ENCODE results near the gene ATP7B. TPM values are rescaled to one million over a fixed set of nuclear protein-coding genes. Genes with fewer than 3 reads are reported as not detected.
A peak's percentile ranks its signal among the peaks of the same experiment; 100 is the strongest.
"Not testable (repeated sequence)": the region's sequence is repeated elsewhere in the genome, so short reads cannot be mapped to it uniquely, and the experiment has no call there.

Gene ATP7B
- 1.8 and 2.4 TPM in 2 replicates for total RNA-seq (2014; rRNA removed; shearing (Covaris generic))

DNA sequence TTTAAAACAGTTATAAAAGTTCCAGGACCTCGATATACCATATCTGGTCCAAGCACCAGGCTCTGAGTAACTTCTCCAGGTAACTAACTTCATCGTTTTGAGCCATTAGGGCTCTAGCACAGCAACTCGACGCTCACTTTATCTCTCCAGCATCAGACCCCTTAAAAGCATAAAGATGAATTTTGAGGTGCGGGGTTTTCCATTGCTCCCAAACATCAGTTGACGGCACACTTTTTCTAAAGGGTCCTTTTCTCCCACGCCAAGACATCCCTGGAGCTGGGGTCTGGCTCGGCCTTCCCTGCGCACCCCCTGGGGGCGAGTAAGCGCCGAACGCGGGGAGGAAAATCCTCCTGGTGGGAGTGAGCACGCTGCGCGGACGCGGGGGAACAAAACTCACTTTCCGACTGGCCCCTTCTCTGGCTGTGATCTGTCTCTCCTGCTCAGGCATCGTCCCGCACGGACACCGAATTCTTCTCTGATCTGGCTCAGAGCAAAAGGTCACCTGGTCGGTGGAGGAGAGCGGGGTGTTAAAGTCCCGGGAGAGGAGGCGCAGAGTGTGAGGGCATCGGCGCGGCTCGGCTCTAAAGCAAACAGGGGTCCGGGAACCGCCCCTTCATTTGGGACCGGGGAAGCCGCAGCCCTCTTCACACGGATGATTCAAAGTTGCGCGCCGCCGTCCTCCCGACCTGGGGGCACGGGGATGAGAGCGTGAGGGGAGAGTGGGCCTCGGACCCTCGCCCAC lies at the start of gene ATP7B:
TSS of gene ATP7B (minus strand) at position 561 of the 742 bp plus-strand sequence. CDS start at position 448, 113 bp downstream.
- no peak for DNase-seq (ENCODE audit: low spot score)

DNA sequence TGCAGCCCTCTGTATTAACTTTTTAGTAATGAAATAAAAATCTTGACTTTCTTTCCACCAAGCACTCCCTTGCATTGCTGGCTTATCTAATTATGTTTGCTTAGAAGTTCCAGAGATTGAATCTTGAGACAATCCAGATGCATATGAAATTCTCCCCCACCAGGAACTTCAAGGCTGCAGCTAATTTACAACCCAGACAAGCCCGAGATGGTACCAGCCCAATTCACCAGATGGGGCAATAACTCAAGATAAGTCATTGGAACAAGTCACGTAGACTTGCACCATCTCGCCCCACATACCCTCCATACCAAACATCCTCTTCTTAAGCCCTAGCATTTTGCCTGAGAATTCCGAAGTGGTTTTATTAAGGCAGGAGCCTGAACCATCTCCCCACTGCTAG lies 42.2 kb upstream of the ATP7B start:
- DNase-seq (ENCODE audit: low spot score): no peak

DNA sequence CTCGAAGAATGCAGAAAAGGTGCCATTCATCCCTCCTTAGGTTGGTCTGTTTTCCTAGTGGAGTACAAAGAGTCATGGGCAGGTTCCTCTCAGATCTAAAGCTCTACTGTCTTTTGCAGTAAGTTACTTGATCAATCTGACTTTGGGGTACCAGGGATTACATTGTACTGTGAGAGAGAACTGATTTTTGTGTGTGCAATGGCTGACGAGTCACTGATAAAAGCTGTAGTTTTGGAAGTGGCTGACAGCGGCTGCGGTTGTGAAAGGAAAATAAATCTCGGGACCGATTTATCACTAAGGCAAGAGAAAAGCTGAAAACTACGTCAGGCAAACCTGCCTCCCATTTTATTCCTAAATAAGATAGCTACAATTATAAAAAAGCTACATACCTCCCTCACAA lies 40.1 kb upstream of the ATP7B start:
- DNase-seq (ENCODE audit: low spot score): no peak

DNA sequence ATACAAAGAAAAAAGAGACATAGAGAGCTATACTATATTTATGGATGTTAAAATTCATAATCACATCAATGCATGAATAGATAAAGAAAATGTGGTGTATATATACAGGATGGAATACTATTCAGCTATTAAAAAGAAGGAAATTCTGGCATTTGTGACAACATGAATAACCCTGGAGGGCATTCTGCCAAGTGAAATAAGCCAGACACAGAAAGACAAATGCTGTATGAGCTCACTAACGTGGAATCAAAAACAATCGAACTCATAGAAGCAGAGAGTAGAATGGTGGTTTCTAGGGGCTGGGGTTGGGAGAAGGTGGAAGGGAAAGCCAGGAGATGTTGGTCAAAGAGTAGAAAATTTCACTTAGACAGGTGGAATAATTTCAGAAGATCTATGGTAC lies 37.3 kb upstream of the ATP7B start:
- DNase-seq (ENCODE audit: low spot score): no peak

DNA sequence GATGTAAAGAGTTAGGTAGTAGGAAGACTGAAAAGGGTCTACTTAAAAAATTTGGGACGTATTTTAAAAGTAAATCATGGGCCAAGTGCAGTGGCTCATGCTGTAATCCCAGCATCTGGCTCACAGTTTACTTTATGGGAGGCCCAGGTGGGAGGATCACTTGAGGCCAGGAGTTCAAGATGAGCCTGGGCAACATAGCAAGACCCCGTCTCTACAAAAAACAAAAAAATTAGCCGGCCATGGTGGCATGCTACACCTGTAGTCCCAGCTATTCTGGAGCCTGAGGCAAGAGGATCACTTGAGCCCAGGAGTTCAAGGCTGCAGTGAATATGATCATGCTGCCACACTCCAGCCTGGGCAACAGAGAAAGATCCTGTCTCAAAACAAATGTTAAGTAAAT lies 36.2 kb upstream of the ATP7B start:
- no peak for DNase-seq (ENCODE audit: low spot score)

DNA sequence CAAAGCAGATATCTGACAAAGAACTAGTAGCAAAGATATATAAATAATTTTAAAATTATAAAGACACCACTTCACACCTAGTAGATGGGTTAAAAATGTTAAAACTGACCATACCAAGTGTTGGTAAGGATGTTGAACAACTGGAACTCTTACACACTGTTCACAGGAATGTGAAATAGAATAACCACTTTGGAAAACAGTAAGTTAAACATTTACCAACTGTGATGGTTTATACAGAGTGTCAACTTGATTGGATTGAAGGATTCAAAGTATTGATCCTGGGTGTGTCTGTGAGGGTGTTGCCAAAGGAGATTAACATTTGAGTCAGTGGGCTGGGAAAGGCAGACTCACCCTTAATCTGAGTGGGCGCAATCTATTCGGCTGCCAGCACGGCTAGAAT lies 32.4 kb upstream of the ATP7B start:
- no peak for DNase-seq (ENCODE audit: low spot score)

DNA sequence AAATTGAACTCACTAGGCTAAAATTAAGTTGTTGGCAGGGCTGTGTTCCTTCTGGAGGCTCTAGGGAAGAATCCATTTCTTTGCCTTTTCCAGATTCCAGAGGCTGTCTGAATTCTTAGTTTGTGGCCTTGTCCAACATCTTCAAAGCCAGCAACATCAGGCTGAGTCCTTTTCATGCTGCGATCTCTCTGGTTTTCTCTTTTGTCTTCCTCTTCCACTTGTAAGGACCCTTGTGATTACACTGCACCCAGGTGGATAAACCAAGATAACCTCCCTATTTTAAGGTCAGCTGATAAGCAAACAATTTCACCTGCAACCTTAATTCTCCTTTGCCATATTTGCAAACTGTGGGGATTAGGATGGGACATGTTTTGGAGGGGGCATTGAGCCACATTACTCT lies 24.8 kb upstream of the ATP7B start:
- no peak for DNase-seq (ENCODE audit: low spot score)

DNA sequence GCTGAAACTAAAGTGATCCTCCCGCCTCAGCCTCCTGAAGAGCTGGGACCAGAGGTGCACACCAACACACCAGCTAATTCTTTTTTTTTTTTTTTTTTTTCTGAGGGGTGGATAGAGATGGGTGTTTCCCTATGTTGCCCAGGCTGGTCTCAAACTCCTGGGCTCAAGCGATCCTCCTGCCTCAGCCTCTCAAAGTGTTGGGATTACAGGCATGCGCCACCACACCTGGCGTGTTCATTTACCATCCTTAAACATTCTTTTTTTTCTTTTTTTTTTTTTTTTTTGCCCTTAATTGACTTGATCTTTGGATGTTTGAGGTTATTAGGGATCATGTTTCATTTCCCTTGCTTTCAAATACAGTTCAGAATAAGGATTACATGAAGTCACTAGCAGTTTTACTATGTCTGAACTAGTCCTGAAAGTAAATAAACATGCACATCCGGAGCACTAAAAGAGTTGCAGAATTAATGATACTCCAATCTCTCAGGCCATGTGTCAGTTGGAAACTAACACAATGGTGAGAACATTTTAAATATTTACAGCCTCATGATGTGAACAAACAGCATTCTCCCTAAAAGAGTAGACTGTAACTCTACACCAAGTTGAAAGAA lies 23.5 kb upstream of the ATP7B start:
- no peak for DNase-seq (ENCODE audit: low spot score)

DNA sequence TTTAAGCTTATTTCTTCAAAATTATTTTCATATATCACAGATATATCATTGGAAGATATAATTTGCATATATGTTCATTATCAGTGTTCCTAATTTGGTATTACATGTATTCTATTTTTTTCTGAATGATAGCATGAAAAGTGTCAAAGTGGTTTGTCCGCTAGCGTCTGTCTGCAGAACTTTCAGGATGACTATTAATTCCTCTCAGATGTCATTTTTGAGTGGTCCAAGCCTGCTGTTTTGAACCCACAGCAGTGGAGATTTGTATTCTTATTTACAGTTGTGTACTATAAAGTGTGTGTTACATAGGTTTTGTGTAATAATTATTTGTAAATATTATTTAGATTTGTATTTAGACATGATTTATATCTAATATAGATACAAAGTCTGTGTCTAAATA lies 21.8 kb upstream of the ATP7B start:
- no peak for DNase-seq (ENCODE audit: low spot score)

DNA sequence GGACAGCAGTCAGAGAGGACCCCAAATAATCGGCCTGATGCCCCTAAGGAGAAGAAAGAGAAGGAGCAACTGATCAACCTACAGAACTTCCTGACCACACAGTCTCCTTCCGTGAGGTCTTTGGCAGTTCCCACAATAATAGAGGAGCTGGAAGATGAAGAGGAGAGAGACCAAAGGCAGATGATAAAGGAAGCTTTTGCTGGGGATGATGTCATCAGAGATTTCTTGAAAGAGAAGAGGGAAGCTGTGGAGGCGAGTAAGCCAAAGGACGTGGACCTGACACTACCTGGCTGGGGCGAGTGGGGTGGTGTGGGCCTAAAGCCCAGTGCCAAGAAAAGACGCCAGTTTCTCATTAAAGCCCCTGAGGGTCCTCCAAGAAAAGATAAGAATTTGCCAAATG lies 19.2 kb upstream of the ATP7B start:
- DNase-seq (ENCODE audit: low spot score): not testable (repeated sequence)

DNA sequence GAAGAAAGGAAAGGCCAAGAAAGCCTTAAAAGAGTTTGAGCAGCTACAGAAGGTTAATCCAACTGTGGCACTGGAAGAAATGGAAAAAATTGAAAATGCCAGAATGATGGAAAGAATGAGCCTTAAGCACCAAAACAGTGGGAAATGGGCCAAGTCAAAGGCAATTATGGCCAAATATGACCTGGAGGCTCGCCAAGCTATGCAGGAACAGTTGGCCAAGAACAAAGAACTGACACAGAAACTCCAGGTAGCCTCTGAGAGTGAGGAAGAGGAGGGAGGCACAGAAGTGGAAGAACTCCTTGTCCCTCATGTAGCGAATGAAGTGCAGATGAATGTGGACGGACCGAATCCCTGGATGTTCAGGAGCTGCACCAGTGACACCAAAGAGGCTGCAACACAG lies 18.3 kb upstream of the ATP7B start:
- DNase-seq (ENCODE audit: low spot score): no peak

DNA sequence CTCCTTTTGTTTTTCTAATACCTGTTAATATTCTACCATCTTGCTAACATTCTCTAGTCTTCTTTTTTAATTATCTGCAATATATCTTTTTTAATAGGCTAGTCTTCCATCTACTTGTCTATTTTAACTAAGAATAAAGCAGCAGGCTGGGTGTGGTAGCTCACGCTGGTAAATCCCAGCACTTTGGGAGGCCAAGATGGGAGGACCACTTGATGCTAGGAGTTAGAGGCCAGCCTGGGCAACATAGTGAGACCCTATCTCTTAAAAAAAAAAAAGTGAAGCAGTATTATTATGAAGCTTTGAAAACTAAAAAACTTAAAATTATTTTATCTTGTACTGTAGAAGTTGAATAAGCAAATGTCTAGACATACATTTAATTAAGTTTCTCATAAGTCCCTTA lies 16.6 kb upstream of the ATP7B start:
- DNase-seq (ENCODE audit: low spot score): no peak

DNA sequence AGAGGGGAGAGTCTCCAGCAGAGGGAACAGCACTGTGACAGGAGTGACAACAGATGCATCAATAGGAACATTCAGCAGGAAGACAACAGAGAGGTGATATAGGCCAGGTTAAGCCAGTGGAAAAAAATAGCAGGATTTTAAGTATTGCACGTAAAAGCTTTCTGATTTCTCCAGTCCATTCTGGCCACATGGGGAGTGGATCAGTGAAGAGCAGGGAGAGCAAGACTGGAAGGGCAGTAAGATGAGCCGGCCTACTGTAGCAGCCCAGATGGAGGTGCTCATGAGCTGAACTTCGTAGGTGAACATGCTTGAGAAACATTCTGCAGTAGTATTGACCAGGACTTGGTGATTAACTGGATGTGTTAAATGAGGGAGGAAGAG lies 15.0 kb upstream of the ATP7B start:
- no peak for DNase-seq (ENCODE audit: low spot score)

DNA sequence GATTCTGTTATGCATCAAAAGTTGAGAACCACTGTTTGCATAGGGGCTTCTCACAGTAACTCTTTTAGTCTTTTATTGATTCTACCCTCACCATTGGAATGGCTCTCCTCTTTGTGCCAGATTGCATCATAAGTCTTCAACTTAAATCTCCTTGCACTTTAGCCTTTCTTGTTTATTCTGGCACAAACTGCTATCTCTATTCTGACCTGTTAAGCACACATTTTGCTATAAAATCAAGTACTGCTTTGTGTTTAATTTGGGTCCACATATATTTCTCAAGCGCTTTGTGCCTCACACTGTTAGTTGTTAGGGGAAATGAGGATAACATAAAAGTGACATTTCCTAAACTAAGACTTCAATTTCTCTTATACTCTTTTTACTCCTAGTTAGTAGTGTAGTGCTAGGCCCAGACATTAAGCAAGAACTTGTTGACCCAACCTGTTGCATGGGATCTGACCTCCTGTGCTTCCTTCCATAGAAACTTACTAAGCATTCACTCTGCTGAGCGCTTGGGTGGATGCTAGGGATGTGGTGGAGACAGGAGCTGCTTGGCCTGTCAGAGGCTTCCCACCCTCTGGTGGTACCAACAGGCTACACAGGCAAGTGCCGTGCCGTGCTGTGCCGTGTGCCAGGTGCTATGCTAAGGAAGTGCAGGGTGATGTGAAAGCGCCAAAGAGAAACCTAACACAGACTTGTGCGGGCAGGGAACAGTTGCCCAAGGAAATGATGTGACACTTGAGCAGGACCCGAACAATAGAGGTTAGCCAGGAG lies 14.4 kb upstream of the ATP7B start:
- DNase-seq (ENCODE audit: low spot score): no peak

DNA sequence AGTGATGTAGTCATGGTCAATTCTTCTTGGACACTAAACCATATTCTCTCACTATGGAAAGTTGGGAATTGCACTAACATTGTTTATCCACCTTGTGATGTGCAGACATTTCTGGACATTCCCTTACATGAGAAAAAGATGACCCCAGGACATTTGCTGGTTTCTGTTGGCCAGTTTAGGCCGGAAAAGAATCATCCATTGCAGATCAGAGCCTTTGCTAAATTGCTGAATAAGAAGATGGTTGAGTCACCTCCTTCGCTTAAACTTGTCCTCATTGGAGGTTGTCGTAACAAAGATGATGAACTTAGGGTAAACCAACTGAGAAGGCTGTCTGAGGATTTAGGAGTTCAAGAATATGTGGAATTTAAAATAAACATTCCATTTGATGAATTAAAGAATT lies 13.2 kb upstream of the ATP7B start, which contains the start of gene UTP14C:
TSS of gene UTP14C (plus strand) at position 211 of the 400 bp plus-strand sequence. CDS start 4,114 bp downstream, outside the sequence.
- DNase-seq (ENCODE audit: low spot score): no peak

DNA sequence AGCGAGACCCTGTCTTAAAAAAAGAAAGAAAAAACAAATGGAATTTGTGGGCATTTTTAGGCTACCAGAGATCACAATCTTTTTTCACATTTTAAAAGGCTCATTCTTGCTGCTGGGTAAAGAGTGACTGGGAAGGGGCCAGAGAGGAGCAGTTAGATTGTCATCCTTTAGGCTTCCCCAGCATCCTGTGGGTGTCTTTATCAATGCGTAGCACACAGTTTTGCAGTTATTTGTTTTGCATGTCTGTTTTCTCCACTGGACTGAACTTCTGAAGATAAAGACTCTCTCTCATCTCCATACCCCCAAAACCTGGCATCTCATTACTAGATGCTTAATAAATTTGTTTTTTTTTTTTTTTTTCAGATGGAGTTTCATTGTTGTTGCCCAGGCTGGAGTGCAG lies 11.1 kb upstream of the ATP7B start:
- DNase-seq (ENCODE audit: low spot score): no peak

DNA sequence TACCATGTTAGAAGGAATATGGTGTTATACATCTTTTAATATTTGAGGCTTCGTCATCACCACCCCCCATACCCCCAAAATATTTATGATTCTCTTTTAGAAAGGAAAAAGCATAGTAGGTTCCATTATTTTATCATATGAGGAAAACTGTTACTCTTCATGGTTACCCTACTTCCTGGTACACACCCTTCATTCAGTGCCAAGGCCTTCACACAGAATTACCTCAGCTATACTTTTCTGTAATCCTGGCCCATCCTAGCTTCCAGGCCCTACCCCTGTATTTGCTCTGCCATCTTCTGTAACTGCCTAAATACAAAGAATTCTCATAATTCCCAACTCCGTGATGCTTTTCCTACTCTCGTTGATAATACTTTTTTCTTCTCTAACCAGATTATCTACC lies 8.9 kb upstream of the ATP7B start:
- no peak for DNase-seq (ENCODE audit: low spot score)

DNA sequence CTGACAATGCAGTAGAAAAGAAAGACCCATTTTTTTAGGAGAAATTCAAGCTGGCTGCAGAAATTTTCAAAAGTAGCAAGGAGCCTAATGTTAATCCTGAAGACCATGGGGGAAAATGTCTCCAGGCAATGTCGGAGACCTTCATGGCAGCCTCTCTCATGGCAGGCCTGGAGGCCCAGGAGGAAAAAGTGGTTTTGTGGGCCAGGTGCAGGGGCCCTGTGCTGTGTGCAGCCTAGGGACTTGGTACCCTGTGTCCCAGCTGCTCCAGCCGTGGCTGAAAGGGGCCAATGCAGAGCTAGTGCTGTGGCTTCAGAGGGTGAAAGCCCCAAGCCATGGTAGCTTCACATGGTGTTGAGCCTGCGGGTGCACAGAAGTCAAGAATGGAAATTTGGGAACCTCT lies 5.0 kb upstream of the ATP7B start:
- DNase-seq (ENCODE audit: low spot score): no peak

DNA sequence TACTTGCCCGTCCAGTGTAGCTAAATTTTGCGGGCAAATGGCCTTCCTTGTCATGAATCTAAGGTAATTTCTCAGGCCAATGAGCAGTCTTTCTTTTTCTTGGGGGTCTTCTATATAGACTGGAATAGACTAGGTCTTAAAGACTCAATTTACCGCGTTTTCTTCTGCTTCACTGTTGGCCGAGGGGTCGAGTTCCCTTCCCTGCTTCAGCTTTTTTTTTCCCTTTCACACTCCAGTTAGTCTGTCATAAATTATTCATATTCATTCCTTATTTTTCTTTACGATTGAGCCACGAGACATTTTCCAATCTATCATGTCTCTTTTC lies 1.2 kb upstream of the ATP7B start:
- DNase-seq (ENCODE audit: low spot score): no peak

DNA sequence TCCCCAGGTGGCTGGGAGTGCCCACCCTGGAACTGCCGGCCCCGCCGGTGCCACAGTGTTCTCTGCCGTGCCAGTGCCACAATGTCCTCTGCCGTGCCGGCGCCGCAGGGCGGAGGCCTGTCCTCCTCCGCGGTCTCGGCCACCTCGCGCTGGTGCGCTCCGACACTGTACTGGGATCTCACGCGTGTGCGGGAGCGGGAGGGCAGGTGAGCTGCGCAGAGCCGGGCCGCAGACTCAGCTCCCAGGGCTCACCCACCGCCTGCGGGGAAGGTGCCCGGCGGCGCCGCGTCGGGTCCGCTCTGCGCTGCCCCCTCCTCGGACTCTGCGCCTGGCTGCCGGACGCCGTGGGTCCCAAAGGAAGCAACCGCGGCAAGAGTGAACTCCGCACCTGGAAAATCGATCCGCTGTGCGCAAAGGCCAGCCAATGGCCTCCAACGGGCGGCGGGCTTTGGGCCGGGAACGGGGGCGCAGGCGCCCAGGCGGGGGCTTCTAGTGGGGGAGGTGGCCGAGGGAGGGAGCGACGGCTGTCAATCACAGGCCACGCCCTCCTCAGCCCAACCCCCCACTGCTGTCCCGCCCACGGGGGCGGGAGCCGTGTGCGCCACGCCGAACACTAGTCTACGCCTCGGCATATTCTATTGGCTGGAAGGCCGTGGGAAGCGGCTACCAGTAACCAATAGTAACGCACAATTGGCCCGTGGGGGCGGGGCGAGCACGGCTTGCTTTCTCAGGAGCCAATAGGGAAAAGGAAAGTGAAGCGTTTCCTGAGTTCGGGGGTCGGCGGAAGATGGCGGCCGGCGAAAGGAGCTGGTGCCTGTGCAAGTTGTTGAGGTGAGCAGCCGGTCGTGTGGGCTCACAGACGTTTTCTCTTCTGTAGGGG lies 622 bp upstream of the ATP7B start, which contains the start of gene ALG11:
TSS of gene ALG11 (plus strand) at position 767 of the 880 bp plus-strand sequence. CDS start at position 788, 21 bp downstream.
- DNase-seq (ENCODE audit: low spot score): peak; percentile 93

DNA sequence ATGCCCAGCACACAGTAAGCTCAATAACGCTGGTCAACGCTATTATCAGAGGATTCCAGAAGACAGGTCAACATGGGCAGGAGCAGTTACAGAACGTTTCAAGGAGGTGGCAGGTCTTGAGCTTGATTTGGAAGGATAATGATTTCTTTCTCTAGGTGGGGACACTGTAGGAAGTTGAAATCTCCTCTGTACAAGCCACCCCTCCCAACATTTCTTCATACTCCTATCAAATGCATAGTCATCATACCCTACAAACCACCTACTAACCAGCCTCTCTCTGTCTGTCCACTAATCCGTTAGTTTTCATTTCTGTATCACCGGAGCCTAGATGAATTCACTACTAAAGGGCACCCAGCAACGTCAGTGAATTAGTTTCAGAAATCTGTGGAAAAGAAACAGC lies 1.3 kb downstream of the ATP7B start:
- no peak for DNase-seq (ENCODE audit: low spot score)

Measured in H4 (cell line).